Measurements from ENCODE around the gene FMN1.

FMN1 gene

GRCh38 chr15:33145447-33145846 lies 49.1 kb downstream of the FMN1 start:
- no peak for DNase-seq (ENCODE audit: low spot score)
- no peak for TF ChIP-seq CTCF (IDR thresholded peaks at IDR 0.05; ENCODE audit: borderline replicate concordance, control extremely low read depth, extremely low read depth, insufficient read depth, missing control alignments)
- in situ Hi-C loops (cut with MboI; ENCODE audit: low sequenced_read_pairs, unreplicated experiment) = no loop called here

DNA sequence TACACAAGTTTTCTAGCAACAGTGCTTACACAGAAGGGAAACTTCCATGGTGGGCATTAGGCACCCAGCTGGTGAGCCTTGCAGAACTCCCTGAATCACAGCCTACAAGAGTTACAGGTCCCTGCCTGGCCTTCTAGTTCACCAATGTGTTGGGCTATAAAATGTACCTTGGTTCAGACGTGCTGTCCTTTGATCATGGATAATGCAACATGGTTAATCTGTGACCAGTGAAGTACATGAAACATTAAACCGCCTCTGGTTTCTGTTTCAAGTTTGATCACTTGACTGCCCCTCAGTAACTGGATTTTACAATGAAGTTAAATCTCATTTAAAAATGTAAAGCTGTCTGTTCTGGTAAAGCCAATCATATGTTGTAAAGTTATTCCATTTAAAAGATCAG lies 51.8 kb downstream of the FMN1 start:
- no peak for TF ChIP-seq CTCF (IDR thresholded peaks at IDR 0.05; ENCODE audit: borderline replicate concordance, control extremely low read depth, extremely low read depth, insufficient read depth, missing control alignments)
- in situ Hi-C loops (cut with MboI; ENCODE audit: low sequenced_read_pairs, unreplicated experiment) = no loop called here
- DNase-seq (ENCODE audit: low spot score) = no peak

DNA sequence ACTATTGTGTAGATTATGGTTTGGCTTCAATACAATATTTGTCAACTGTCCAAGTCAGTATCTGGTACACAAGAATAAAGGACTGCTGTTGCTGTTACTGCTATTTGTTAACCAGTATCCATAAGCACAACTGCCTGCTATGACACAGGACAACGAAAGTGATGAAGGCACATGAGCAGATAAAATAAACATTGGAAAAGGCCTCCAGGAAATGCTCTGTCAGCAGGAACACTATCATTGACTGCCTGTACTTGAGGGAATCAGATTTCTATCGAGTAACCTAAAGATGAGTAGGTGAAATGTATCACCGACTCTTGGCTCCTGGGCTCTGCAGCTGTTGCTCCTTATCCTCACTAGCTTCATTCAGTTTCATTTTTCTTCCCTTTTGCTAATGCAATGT lies 56.5 kb downstream of the FMN1 start:
- DNase-seq (ENCODE audit: low spot score) = no peak
- in situ Hi-C loops (cut with MboI; ENCODE audit: low sequenced_read_pairs, unreplicated experiment) = no loop called here
- TF ChIP-seq CTCF (IDR thresholded peaks at IDR 0.05; ENCODE audit: borderline replicate concordance, control extremely low read depth, extremely low read depth, insufficient read depth, missing control alignments) = no peak

GRCh38 chr15:33137101-33137500 lies 57.4 kb downstream of the FMN1 start:
- TF ChIP-seq CTCF (IDR thresholded peaks at IDR 0.05; ENCODE audit: borderline replicate concordance, control extremely low read depth, extremely low read depth, insufficient read depth, missing control alignments) = no peak
- DNase-seq (ENCODE audit: low spot score) = no peak
- in situ Hi-C loops (cut with MboI; ENCODE audit: low sequenced_read_pairs, unreplicated experiment) = no loop called here

DNA sequence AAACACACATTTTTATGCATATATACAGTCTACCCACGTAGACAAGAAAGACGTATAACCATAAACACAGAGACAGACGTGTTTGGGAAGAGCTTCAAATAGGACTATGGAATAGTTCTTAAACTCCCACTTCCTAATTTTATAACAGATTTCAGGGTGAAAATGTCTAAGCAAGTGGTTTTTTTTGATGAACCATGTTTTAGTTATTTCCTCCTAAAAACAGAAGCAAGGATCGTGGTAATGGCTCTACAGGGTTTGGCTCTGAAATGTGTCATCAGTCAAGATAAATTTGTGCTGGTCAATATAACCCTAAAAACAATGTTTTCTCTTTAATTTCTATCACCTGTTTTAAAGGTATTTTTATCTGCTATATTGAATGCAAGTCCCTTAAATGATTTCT lies 58.2 kb downstream of the FMN1 start:
- no peak for DNase-seq (ENCODE audit: low spot score)
- TF ChIP-seq CTCF (IDR thresholded peaks at IDR 0.05; ENCODE audit: borderline replicate concordance, control extremely low read depth, extremely low read depth, insufficient read depth, missing control alignments) = no peak
- in situ Hi-C loops (cut with MboI; ENCODE audit: low sequenced_read_pairs, unreplicated experiment) = no loop called here

DNA sequence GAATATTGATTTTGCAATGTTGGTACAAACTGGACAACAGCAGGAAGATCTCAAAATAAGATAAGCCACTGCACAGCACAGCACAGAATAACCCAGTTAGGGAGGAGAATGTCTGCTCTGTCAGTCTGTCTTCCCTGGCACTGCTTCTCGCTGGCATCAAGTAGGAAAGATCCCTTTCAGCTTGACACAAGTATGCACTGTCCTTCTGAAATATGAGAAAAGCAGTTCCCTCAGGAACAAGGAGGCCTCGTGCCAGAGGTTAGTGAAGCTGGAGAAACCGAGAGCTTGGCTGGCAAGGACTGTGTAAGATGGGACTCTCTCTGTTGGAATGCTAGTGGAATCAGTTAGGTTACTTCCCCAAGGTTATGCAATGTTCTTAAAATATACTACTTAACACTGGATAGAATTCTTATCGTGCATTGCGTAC lies 59.1 kb downstream of the FMN1 start:
- no peak for TF ChIP-seq CTCF (IDR thresholded peaks at IDR 0.05; ENCODE audit: borderline replicate concordance, control extremely low read depth, extremely low read depth, insufficient read depth, missing control alignments)
- DNase-seq (ENCODE audit: low spot score) = no peak
- in situ Hi-C loops (cut with MboI; ENCODE audit: low sequenced_read_pairs, unreplicated experiment) = no loop called here
